Skin epidermis (tissue), 12 donors: ENCODE data around the gene SYNGAP1.

Experiments used
- H3K27ac ChIP-seq, 21 experiments: fragments of 200-600 bp; sonication (generic) in 11 of 21; one replicate each; pipeline ENCODE4 v1.5.0; 2020; ENCODE audit warnings: mild to moderate bottlenecking in 3 of 21, inconsistent platforms in 2 of 21, moderate library complexity in 2 of 21
- H3K4me3 ChIP-seq, 7 experiments: fragments of 200-600 bp; sonication (generic) in 2 of 7; one replicate each; pipeline ENCODE4 v1.5.0; 2020; ENCODE audit warnings: inconsistent platforms in 2 of 7, mild to moderate bottlenecking in 2 of 7, moderate library complexity in 1 of 7

The SYNGAP1 gene

GRCh38 chr6:33431880-33432541 lies 12.1 kb downstream of the SYNGAP1 start:
- Histone ChIP-seq H3K4me3 (no peak overlapping the region), H3K27ac (peak overlapping the region in 5 of 21 experiments; percentile 22 to 40 (median 30))

GRCh38 chr6:33432546-33432945 lies 12.7 kb downstream of the SYNGAP1 start:
- H3K27ac ChIP-seq = no peak overlapping the region
- H3K4me3 ChIP-seq = no peak overlapping the region

- no peak overlapping the region for H3K4me3 ChIP-seq
- H3K27ac ChIP-seq = no peak overlapping the region
Measured at GRCh38 chr6:33433001-33433543, 13.2 kb downstream of the SYNGAP1 start.

- H3K4me3 ChIP-seq = no peak overlapping the region
- no peak overlapping the region for H3K27ac ChIP-seq
Measured at GRCh38 chr6:33433544-33434191, 13.8 kb downstream of the SYNGAP1 start.

GRCh38 chr6:33434961-33435360 lies 15.1 kb downstream of the SYNGAP1 start:
- H3K27ac ChIP-seq = no peak overlapping the region
- H3K4me3 ChIP-seq = no peak overlapping the region

- Histone ChIP-seq H3K4me3 (no peak overlapping the region), H3K27ac (no peak overlapping the region)
Measured at GRCh38 chr6:33437666-33438065, 17.8 kb downstream of the SYNGAP1 start.

- Histone ChIP-seq H3K4me3 (no peak overlapping the region), H3K27ac (no peak overlapping the region)
Measured at GRCh38 chr6:33438978-33439594, 19.2 kb downstream of the SYNGAP1 start.

GRCh38 chr6:33439956-33440648 lies 20.2 kb downstream of the SYNGAP1 start:
- Histone ChIP-seq H3K27ac (no peak overlapping the region), H3K4me3 (no peak overlapping the region)

- Histone ChIP-seq H3K4me3 (no peak overlapping the region), H3K27ac (no peak overlapping the region)
Measured at GRCh38 chr6:33440649-33441309, 20.9 kb downstream of the SYNGAP1 start.

GRCh38 chr6:33441457-33441856 lies 21.6 kb downstream of the SYNGAP1 start:
- Histone ChIP-seq H3K27ac (no peak overlapping the region), H3K4me3 (no peak overlapping the region)

- Histone ChIP-seq H3K4me3 (no peak overlapping the region), H3K27ac (no peak overlapping the region)
Measured at GRCh38 chr6:33442283-33442682, 22.4 kb downstream of the SYNGAP1 start.

GRCh38 chr6:33443025-33443424 lies 23.2 kb downstream of the SYNGAP1 start:
- H3K27ac ChIP-seq = no peak overlapping the region
- no peak overlapping the region for H3K4me3 ChIP-seq

GRCh38 chr6:33443619-33444504 lies 24.0 kb downstream of the SYNGAP1 start:
- H3K4me3 ChIP-seq = no peak overlapping the region
- H3K27ac ChIP-seq = no peak overlapping the region

GRCh38 chr6:33445119-33445603 lies 25.3 kb downstream of the SYNGAP1 start:
- Histone ChIP-seq H3K27ac (no peak overlapping the region), H3K4me3 (no peak overlapping the region)

GRCh38 chr6:33446356-33446755 lies 26.5 kb downstream of the SYNGAP1 start:
- no peak overlapping the region for H3K27ac ChIP-seq
- no peak overlapping the region for H3K4me3 ChIP-seq

- Histone ChIP-seq H3K27ac (peak overlapping the region in 2 of 21 experiments; percentile 8 to 11), H3K4me3 (no peak overlapping the region)
Measured at GRCh38 chr6:33450434-33450833, 30.6 kb downstream of the SYNGAP1 start.

GRCh38 chr6:33451606-33452005 lies 31.7 kb downstream of the SYNGAP1 start:
- Histone ChIP-seq H3K27ac (peak overlapping the region in 1 of 21 experiments; percentile 14), H3K4me3 (no peak overlapping the region)

- Histone ChIP-seq H3K27ac (peak overlapping the region in 5 of 21 experiments; percentile 5 to 86 (median 72)), H3K4me3 (no peak overlapping the region)
Measured at GRCh38 chr6:33452496-33452895, 32.6 kb downstream of the SYNGAP1 start.
